HEK293 (cell line): ENCODE data around the gene NPR3.

Experiments used
- SALL2 ChIP-seq: fragments of 450-650 bp; formaldehyde crosslinking; IDR thresholded peaks from 2 replicates; pipeline ENCODE4 v1.5.0; 2017; ENCODE audit warnings: missing biosample characterization, mild to moderate bottlenecking, missing genetic modification characterization, borderline replicate concordance
- ZNF24 ChIP-seq: fragments of 450-650 bp; formaldehyde crosslinking; IDR thresholded peaks from 2 replicates; pipeline ENCODE4 v1.5.1; 2016; ENCODE audit warnings: missing biosample characterization, missing genetic modification characterization
- TF ChIP-seq, protein P1 (sequence below): fragments of 450-650 bp; formaldehyde crosslinking; IDR thresholded peaks from 2 replicates; pipeline ENCODE4 v1.5.1; 2016; ENCODE audit warnings: missing biosample characterization, missing genetic modification characterization

DNA sequence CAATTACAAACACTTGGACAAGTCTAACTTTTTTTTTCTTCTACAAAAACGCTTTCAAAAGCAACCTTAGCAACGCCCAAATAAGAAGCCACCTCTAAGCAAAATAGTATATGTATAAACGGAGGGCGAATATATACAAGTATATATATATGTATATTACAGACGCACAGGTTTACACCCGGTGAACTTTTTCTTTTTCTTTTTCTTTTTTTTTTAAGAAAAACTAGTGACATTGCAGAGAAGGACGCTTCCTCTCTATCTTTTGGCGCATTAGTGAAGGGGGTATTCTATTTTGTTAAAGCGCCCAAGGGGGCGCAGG lies 200 bp downstream of the NPR3 start:
- TF ChIP-seq, protein P1, sequence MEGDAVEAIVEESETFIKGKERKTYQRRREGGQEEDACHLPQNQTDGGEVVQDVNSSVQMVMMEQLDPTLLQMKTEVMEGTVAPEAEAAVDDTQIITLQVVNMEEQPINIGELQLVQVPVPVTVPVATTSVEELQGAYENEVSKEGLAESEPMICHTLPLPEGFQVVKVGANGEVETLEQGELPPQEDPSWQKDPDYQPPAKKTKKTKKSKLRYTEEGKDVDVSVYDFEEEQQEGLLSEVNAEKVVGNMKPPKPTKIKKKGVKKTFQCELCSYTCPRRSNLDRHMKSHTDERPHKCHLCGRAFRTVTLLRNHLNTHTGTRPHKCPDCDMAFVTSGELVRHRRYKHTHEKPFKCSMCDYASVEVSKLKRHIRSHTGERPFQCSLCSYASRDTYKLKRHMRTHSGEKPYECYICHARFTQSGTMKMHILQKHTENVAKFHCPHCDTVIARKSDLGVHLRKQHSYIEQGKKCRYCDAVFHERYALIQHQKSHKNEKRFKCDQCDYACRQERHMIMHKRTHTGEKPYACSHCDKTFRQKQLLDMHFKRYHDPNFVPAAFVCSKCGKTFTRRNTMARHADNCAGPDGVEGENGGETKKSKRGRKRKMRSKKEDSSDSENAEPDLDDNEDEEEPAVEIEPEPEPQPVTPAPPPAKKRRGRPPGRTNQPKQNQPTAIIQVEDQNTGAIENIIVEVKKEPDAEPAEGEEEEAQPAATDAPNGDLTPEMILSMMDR: no peak
- TF ChIP-seq ZNF24 (tag by site-specific recombination) (no peak), SALL2 (tag by site-specific recombination) (no peak)
